Loucy (cell line): Measurements from ENCODE around the gene LAPTM4A.

ENCODE experiments used
- H2AFZ ChIP-seq: fragments of 200-600 bp; sonication (generic); 2 replicates; pipeline ENCODE4 v1.6.0; 2016; ENCODE audit warnings: antibody characterized with exemption, mild to moderate bottlenecking, low read length, moderate library complexity
- H3F3A ChIP-seq: fragments of 200-600 bp; 2 replicates; pipeline ENCODE4 v1.6.0; 2016; ENCODE audit warnings: antibody characterized with exemption, low read depth, mild to moderate bottlenecking
- H3K27me3 ChIP-seq: fragments of 200-600 bp; sonication (generic); 2 replicates; pipeline ENCODE4 v1.6.1; 2014; ENCODE audit warnings: low read length, mild to moderate bottlenecking; ENCODE audit not compliant: insufficient read depth, poor library complexity, severe bottlenecking
- H3K36me3 ChIP-seq: fragments of 200-600 bp; sonication (generic); 2 replicates; pipeline ENCODE4 v1.6.1; 2016; ENCODE audit warnings: low read length; ENCODE audit not compliant: insufficient read depth
- H3K4me1 ChIP-seq: fragments of 200-600 bp; sonication (generic); 2 replicates; pipeline ENCODE4 v1.5.1; 2014; ENCODE audit warnings: low read length, mild to moderate bottlenecking; ENCODE audit not compliant: insufficient read depth, poor library complexity, severe bottlenecking
- H3K4me2 ChIP-seq: fragments of 200-600 bp; sonication (generic); 2 replicates; pipeline ENCODE4 v1.6.0; 2014; ENCODE audit warnings: antibody characterized with exemption, low read length, low read depth, mild to moderate bottlenecking; ENCODE audit not compliant: poor library complexity, severe bottlenecking
- H3K4me3 ChIP-seq: fragments of 200-600 bp; sonication (generic); 2 replicates; pipeline ENCODE4 v1.5.1; 2014; ENCODE audit warnings: low read length, mild to moderate bottlenecking, mixed read lengths; ENCODE audit not compliant: poor library complexity, severe bottlenecking
- H3K79me2 ChIP-seq: fragments of 200-600 bp; sonication (generic); 2 replicates; pipeline ENCODE4 v1.6.1; 2014; ENCODE audit warnings: low read length; ENCODE audit not compliant: insufficient read depth
- H3K9ac ChIP-seq: fragments of 200-600 bp; sonication (generic); 2 replicates; pipeline ENCODE4 v1.6.0; 2014; ENCODE audit warnings: mild to moderate bottlenecking, low read depth, low read length, moderate library complexity; ENCODE audit not compliant: poor library complexity, severe bottlenecking
- H3K9me2 ChIP-seq: fragments of 200-600 bp; sonication (generic); replicated peaks from 2 replicates; pipeline ENCODE4 v1.6.1; 2016; ENCODE audit warnings: low read depth, low read length, mixed read lengths
- H3K9me3 ChIP-seq: fragments of 200-600 bp; sonication (generic); 2 replicates; pipeline ENCODE4 v1.6.1; 2014; ENCODE audit warnings: mild to moderate bottlenecking, antibody characterized with exemption, low read length, low read depth; ENCODE audit not compliant: insufficient read depth
- H4K20me1 ChIP-seq: fragments of 200-600 bp; sonication (generic); 2 replicates; pipeline ENCODE4 v1.6.0; 2014; ENCODE audit warnings: antibody characterized with exemption, low read length, mild to moderate bottlenecking; ENCODE audit not compliant: insufficient read depth, poor library complexity, severe bottlenecking
- CTCF ChIP-seq: fragments of 200-600 bp; sonication (generic); conservative IDR thresholded peaks from 2 replicates; pipeline ENCODE4 v1.5.1; 2014; ENCODE audit warnings: mild to moderate bottlenecking, antibody characterized with exemption, low read length
- EZH2phosphoT487 ChIP-seq: fragments of 200-600 bp; IDR thresholded peaks from 2 replicates; pipeline ENCODE4 v1.6.1; 2018; ENCODE audit warnings: antibody characterized with exemption, mild to moderate bottlenecking, moderate library complexity, borderline replicate concordance

The LAPTM4A gene

GRCh38 chr2:20035955-20036666 is 15.3 kb downstream of the LAPTM4A start:
- no peaks in the 10 kb centered on the region for H3F3A ChIP-seq
- H3K27me3 ChIP-seq, result no peaks in the 10 kb centered on the region
- TF ChIP-seq EZH2phosphoT487 (no peak), CTCF (no peak)
- H3K9me3 ChIP-seq, result no peaks in the 10 kb centered on the region
- H3K4me1 ChIP-seq, result peaks cover 15% of the 10 kb centered on the region
- peak overlapping the region; percentile 43 for H3K4me2 ChIP-seq
- no peaks in the 10 kb centered on the region for H3K9me2 ChIP-seq
- no peak overlapping the region for H2AFZ ChIP-seq
- peaks cover 20% of the 10 kb centered on the region; the same call in 1 of the 2 replicates for H3K79me2 ChIP-seq
- H4K20me1 ChIP-seq, result peaks cover 11% of the 10 kb centered on the region
- H3K4me3 ChIP-seq, result no peak overlapping the region
- peak overlapping the region; percentile 23 for H3K9ac ChIP-seq
- peaks cover 95% of the 10 kb centered on the region for H3K36me3 ChIP-seq

GRCh38 chr2:20034821-20035220 is 16.6 kb downstream of the LAPTM4A start:
- Histone ChIP-seq H3K9me3 (no peaks in the 10 kb centered on the region), H3K4me3 (no peak overlapping the region), H3K36me3 (peaks cover 97% of the 10 kb centered on the region; the same call in 1 of the 2 replicates), H3K27me3 (no peaks in the 10 kb centered on the region), H3K9me2 (no peaks in the 10 kb centered on the region), H3K4me2 (no peak overlapping the region), H2AFZ (no peak overlapping the region), H3K4me1 (peaks cover 15% of the 10 kb centered on the region), H3K79me2 (peaks cover 9% of the 10 kb centered on the region; the same call in 1 of the 2 replicates), H4K20me1 (peaks cover 7% of the 10 kb centered on the region), H3F3A (no peaks in the 10 kb centered on the region), H3K9ac (no peak overlapping the region)
- TF ChIP-seq CTCF, result no peak
- no peak for TF ChIP-seq EZH2phosphoT487

GRCh38 chr2:20034218-20034617 is 17.2 kb downstream of the LAPTM4A start:
- Histone ChIP-seq H3K4me3 (no peak overlapping the region), H3K4me1 (peaks cover 15% of the 10 kb centered on the region), H2AFZ (no peak overlapping the region), H3K79me2 (peaks cover 7% of the 10 kb centered on the region; the same call in 1 of the 2 replicates), H3K9me2 (no peaks in the 10 kb centered on the region), H3K27me3 (no peaks in the 10 kb centered on the region), H3K9me3 (no peaks in the 10 kb centered on the region), H3K36me3 (peaks cover 98% of the 10 kb centered on the region; the same call in 1 of the 2 replicates), H3K9ac (no peak overlapping the region), H3F3A (no peaks in the 10 kb centered on the region), H3K4me2 (no peak overlapping the region), H4K20me1 (peaks cover 7% of the 10 kb centered on the region)
- no peak for TF ChIP-seq EZH2phosphoT487
- TF ChIP-seq CTCF, result no peak
